NB4 (cell line): ENCODE data around the gene MGAT5B.

Source experiments
- DNase-seq: peaks from one replicate; pipeline ENCODE4 v3.0.0; 2010; ENCODE audit warnings: low read depth
- H3K4me3 ChIP-seq: one replicate; pipeline ENCODE4 v1.5.1; 2011; ENCODE audit warnings: mild to moderate bottlenecking, low read depth, low read length, moderate library complexity
- CTCF ChIP-seq: IDR thresholded peaks from one replicate; pipeline ENCODE4 v1.5.1; 2012; ENCODE audit warnings: low read depth, low read length
- MAX ChIP-seq: IDR thresholded peaks from 2 replicates; pipeline ENCODE4 v1.6.1; 2011; ENCODE audit warnings: low read depth, low read length
- MYC ChIP-seq: IDR thresholded peaks from 2 replicates; pipeline ENCODE4 v1.6.1; 2011; ENCODE audit warnings: low read depth, low read length
- POLR2A ChIP-seq: IDR thresholded peaks from 2 replicates; pipeline ENCODE4 v1.6.1; 2011; ENCODE audit warnings: mild to moderate bottlenecking; ENCODE audit not compliant: insufficient read length; ENCODE audit errors: extremely low read depth

The MGAT5B gene

GRCh38 chr17:76914937-76915336, 46.7 kb downstream of the MGAT5B start:
- no peak for DNase-seq
- no peak overlapping the region for H3K4me3 ChIP-seq
- no peak for TF ChIP-seq CTCF
- no peak for TF ChIP-seq MAX
- TF ChIP-seq MYC = no peak
- no peak for TF ChIP-seq POLR2A

DNA sequence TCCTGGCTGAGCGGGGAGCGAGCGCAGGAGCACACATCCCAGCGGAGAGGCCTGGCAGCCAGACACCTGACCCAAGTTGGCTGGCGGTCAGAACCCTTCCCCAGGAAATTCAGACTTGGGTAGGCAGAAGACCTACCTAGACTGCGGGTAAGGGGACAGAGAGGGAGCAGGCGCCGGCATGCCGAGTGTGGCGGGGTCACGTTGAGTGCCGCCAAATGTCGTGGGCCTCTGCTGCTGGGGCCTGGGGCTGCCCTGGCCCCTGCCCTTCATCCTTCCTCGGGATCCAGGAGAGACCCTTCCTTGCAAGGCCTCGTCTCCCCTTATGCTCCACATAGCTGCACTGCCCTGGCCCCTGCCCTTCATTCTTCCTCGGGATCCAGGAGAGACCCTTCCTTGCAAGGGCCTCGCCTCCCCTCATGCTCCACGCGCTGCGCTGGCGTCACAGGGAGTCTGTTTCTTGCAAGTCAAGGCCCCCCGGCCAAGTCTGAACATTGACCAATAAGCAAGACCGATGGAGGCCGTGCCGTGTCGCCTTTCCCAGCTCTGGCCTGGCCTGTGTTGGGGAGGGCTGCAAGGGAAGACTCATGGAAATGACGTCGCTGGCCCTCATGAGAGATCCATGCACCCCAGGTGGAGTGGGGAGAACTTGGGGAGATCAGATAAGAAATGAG, 47.8 kb downstream of the MGAT5B start:
- DNase-seq = no peak
- no peak overlapping the region for H3K4me3 ChIP-seq
- TF ChIP-seq MYC (no peak), CTCF (no peak), MAX (no peak), POLR2A (no peak)

GRCh38 chr17:76917829-76918228, 49.6 kb downstream of the MGAT5B start:
- DNase-seq = peak; percentile 27
- no peak overlapping the region for H3K4me3 ChIP-seq
- TF ChIP-seq POLR2A (no peak), MYC (no peak), CTCF (no peak), MAX (no peak)

DNA sequence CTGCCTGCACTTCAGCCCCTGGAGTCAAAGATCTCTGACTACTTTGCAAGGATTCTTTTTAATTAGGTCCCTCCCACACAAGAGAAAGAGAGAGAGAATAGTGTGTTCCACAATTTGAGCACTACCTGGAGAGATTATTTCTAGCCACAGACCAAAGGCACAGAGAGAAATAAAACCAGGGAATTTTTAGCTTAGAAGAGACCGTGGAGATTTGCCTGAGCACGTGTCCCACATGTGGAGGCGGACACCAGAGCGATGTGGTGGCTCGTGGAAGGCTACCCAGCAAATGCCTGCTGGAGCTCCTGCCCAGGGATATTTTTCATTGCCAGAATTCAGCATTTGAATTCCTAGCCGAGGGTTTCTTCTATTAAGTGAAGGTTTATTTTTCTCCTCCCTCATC, 50.6 kb downstream of the MGAT5B start:
- H3K4me3 ChIP-seq = no peak overlapping the region
- TF ChIP-seq CTCF = no peak
- TF ChIP-seq MYC = no peak
- TF ChIP-seq MAX = no peak
- no peak for TF ChIP-seq POLR2A
- DNase-seq = no peak

- no peak for TF ChIP-seq POLR2A
- TF ChIP-seq CTCF = no peak
- TF ChIP-seq MAX = no peak
- TF ChIP-seq MYC = no peak
- DNase-seq = no peak
- no peak overlapping the region for H3K4me3 ChIP-seq
These were observed 52.3 kb downstream of the MGAT5B start for GRCh38 chr17:76920364-76921139.
